K562 (cell line): ENCODE results near the gene GUCY2F. TPM values are rescaled to one million over a fixed set of nuclear protein-coding genes. Genes with fewer than 3 reads are reported as not detected.

Experiments used
- ATAC-seq: fragments of 200-7000 bp; cut with Tn5 transposase; 3 replicates; pipeline ENCODE4 v1.9.1; 2020; ENCODE audit warnings: moderate library complexity
- BruUV-seq: library from RNA; stranded (reverse); fragments of 400-500 nt; replicated peaks from 2 replicates; lab custom pipeline; 2021; lab: Mats Ljungman, UMichigan
- CTCF ChIA-PET: fragments of 300-600 bp; formaldehyde crosslinking; extraction: SDS; loops from one replicate; lab custom pipeline; 2021; ENCODE audit warnings: low intra/inter-chr PET ratio; lab: Yijun Ruan, JAX
- POLR2A ChIA-PET: fragments of 300-600, 350-650 bp; sonication (Branson Sonifier 250); formaldehyde crosslinking; extraction: SDS; loops from one replicate; lab custom pipeline; 2021; ENCODE audit warnings: antibody characterized with exemption, inconsistent platforms; lab: Yijun Ruan, JAX
- DNase-seq, 4 experiments: peaks; one replicate each; pipeline versions ENCODE4 v3.0.0 to v3.0.0-alpha.2; 2011 to 2018; ENCODE audit warnings: low spot score in 3 of 4, mixed read lengths in 3 of 4; ENCODE audit errors: extremely low read depth in 1 of 4
- FAIRE-seq: peaks from 2 replicates; lab custom pipeline; 2011; peaks lifted over from hg19 to GRCh38; lab: Jason Lieb, UNC
- H2AFZ ChIP-seq: 2 replicates; pipeline ENCODE4 v1.6.0; 2011; ENCODE audit warnings: low read depth, low read length, control low read depth, inconsistent platforms
- H3K27ac ChIP-seq: fragments of 200-600 bp; 3 replicates; pipeline ENCODE4 v1.8.0; 2011; ENCODE audit warnings: low read depth, mild to moderate bottlenecking, control low read depth, inconsistent platforms, low read length, moderate library complexity, mixed read lengths; ENCODE audit errors: extremely low read depth
- H3K27me3 ChIP-seq, 2 experiments: fragments of 300-600 bp in 1 of 2; 2 replicates in 1 of 2; 3 replicates in 1 of 2; pipeline versions ENCODE4 v1.6.0 to v1.8.0; 2011; ENCODE audit warnings: inconsistent platforms in 2 of 2, low read length in 2 of 2, mild to moderate bottlenecking in 1 of 2, mixed read lengths in 1 of 2, moderate library complexity in 1 of 2; ENCODE audit not compliant: control insufficient read depth in 2 of 2, insufficient read depth in 2 of 2
- H3K36me3 ChIP-seq: fragments of 300-600 bp; 3 replicates; pipeline ENCODE4 v1.8.0; 2011; ENCODE audit warnings: mild to moderate bottlenecking, low read length, inconsistent platforms; ENCODE audit not compliant: control insufficient read depth, insufficient read depth
- H3K4me1 ChIP-seq, 2 experiments: fragments of 200-600 bp in 1 of 2; replicated peaks in 1 of 2; 2 replicates in 1 of 2; 3 replicates in 1 of 2; pipeline versions ENCODE4 v1.5.1 to v1.8.0; 2011; ENCODE audit warnings: inconsistent platforms in 2 of 2, low read length in 2 of 2, mild to moderate bottlenecking in 1 of 2, mixed read lengths in 1 of 2, moderate library complexity in 1 of 2; ENCODE audit not compliant: control insufficient read depth in 2 of 2, insufficient read depth in 2 of 2
- H3K4me2 ChIP-seq: 2 replicates; pipeline ENCODE4 v1.6.1; 2011; ENCODE audit warnings: low read length, control low read depth, inconsistent platforms, mixed read lengths; ENCODE audit not compliant: insufficient read depth
- H3K4me3 ChIP-seq: fragments of 200-600 bp; sonication (generic), shearing (Covaris generic); 2 replicates; pipeline ENCODE4 v1.5.1; 2016; ENCODE audit warnings: control low read depth, inconsistent platforms
- H3K79me2 ChIP-seq: fragments of 200-600 bp; 3 replicates; pipeline ENCODE4 v1.8.0; 2011; ENCODE audit warnings: low read length, inconsistent platforms; ENCODE audit not compliant: control insufficient read depth, insufficient read depth
- H3K9ac ChIP-seq, 2 experiments: 2 replicates each; pipeline versions ENCODE4 v1.6.0 to v1.6.1; 2011; ENCODE audit warnings: low read depth in 2 of 2, low read length in 2 of 2, control low read depth in 1 of 2, inconsistent platforms in 1 of 2, mild to moderate bottlenecking in 1 of 2, mixed read lengths in 1 of 2; ENCODE audit not compliant: insufficient read depth in 1 of 2
- H3K9me1 ChIP-seq: one replicate; pipeline ENCODE4 v1.6.0; 2011; ENCODE audit warnings: inconsistent platforms, mild to moderate bottlenecking, low read length, moderate library complexity; ENCODE audit not compliant: control insufficient read depth, insufficient read depth
- H3K9me3 ChIP-seq: replicated peaks from 2 replicates; pipeline ENCODE4 v1.5.1; 2011; ENCODE audit warnings: low read depth, low read length, inconsistent platforms; ENCODE audit not compliant: control insufficient read depth, insufficient read depth
- H4K20me1 ChIP-seq: replicated peaks from 2 replicates; pipeline ENCODE4 v1.6.1; 2011; ENCODE audit warnings: low read length, inconsistent platforms, mixed read lengths; ENCODE audit not compliant: control insufficient read depth, insufficient read depth
- BRD4 ChIP-seq: fragments of 200-600 bp; sonication (generic); IDR thresholded peaks from 2 replicates; pipeline ENCODE4 v1.6.1; 2017; ENCODE audit warnings: inconsistent platforms
- FOXK1 ChIP-seq: sonication (generic); formaldehyde crosslinking; IDR thresholded peaks from 2 replicates; pipeline ENCODE4 v1.8.0; 2022; ENCODE audit warnings: missing genetic modification reagents, mild to moderate bottlenecking, borderline replicate concordance
- FOXM1 ChIP-seq, 2 experiments: fragments of 450-650 bp in 1 of 2; sonication (generic) in 1 of 2; formaldehyde crosslinking in 1 of 2; IDR thresholded peaks; 2 replicates each; pipeline versions ENCODE4 v1.6.1 to v1.9.0; 2017 to 2022; ENCODE audit warnings: low read depth in 2 of 2, mild to moderate bottlenecking in 2 of 2, missing genetic modification reagents in 1 of 2, moderate library complexity in 1 of 2
- HSF4 ChIP-seq: fragments of 250-450 bp; sonication (Bioruptor Pico); IDR thresholded peaks from 2 replicates; pipeline ENCODE4 v2.1.2; 2022; ENCODE audit warnings: mild to moderate bottlenecking, moderate library complexity, borderline replicate concordance
- IRF2 ChIP-seq: sonication (generic); formaldehyde crosslinking; IDR thresholded peaks from 2 replicates; pipeline ENCODE4 v1.8.1; 2022; ENCODE audit warnings: mild to moderate bottlenecking, missing genetic modification reagents
- PHF8 ChIP-seq: fragments of 200-600 bp; sonication (generic); IDR thresholded peaks from 2 replicates; pipeline ENCODE4 v1.6.1; 2012; ENCODE audit warnings: mixed run types, mild to moderate bottlenecking, inconsistent platforms, low read length, moderate library complexity, borderline replicate concordance
- SMARCC2 ChIP-seq: fragments of 450-650 bp; IDR thresholded peaks from 2 replicates; pipeline ENCODE4 v1.6.1; 2017; ENCODE audit warnings: antibody characterized with exemption, moderate library complexity, mild to moderate bottlenecking, low read depth
- U2AF1 ChIP-seq: fragments of 200-400 bp; formaldehyde crosslinking; optimal IDR thresholded peaks from 2 replicates; pipeline ENCODE3; 2017; ENCODE audit warnings: mild to moderate bottlenecking, low read depth, low read length, moderate library complexity
- XRCC3 ChIP-seq: fragments of 450-650 bp; IDR thresholded peaks from 2 replicates; pipeline ENCODE4 v1.6.1; 2017; ENCODE audit warnings: mild to moderate bottlenecking, moderate library complexity
- ZFP30 ChIP-seq: fragments of 250-450 bp; sonication (Bioruptor Pico); IDR thresholded peaks from 2 replicates; pipeline ENCODE4 v1.8.0; 2022; ENCODE audit warnings: moderate library complexity, mild to moderate bottlenecking, inconsistent platforms, borderline replicate concordance
- ZFP36 ChIP-seq: fragments of 150-350 bp; IDR thresholded peaks from 2 replicates; pipeline ENCODE4 v1.6.1; 2018; ENCODE audit warnings: low read length, low read depth; ENCODE audit not compliant: partially characterized antibody
- ZNF175 ChIP-seq: fragments of 200-800 bp; sonication (Bioruptor generic); IDR thresholded peaks from 2 replicates; pipeline ENCODE4 v1.6.1; 2016; ENCODE audit warnings: low read depth, mild to moderate bottlenecking, missing genetic modification characterization, missing compliant biosample characterization
- WGBS: fragments of 100-300 bp; shearing (Covaris generic); methylation state at CpG from one replicate; pipeline ENCODE4 v1.1.6; 2016; ENCODE audit warnings: low coverage, mixed read lengths; ENCODE audit not compliant: insufficient coverage; ENCODE audit errors: missing lambda C conversion rate; 5-methylcytosine and 5-hydroxymethylcytosine counted together
- in situ Hi-C: fragments of 300-500 bp; cut with MboI; formaldehyde crosslinking; loops from 4 replicates; pipeline ENCODE4 v1.15.0; 2018; ENCODE audit warnings: inconsistent platforms, mixed read lengths
- intact Hi-C: fragments of 100-400 bp; cut with micrococcal nuclease; formaldehyde crosslinking; loops from 2 replicates; pipeline ENCODE4 v1.14.2; 2022
- polyA plus RNA-seq, 8 experiments: library from polyadenylated mRNA; depleted of rRNA in 4 of 8; stranded (reverse) in 5 of 8; unstranded in 3 of 8; fragments of >200 nt; fragmentation: Nextera tagmentation in 2 of 8; fragmentation: Illumina TruSeq in 1 of 8; extraction: Ambion mirVana in 2 of 8; extraction: Trizol in 1 of 8; gene quantifications; 2 replicates each; pipeline versions ENCODE4 v1.2.1 to v1.2.3, GENCODE V29; 2011 to 2014; ENCODE audit warnings: inconsistent platforms in 1 of 8, missing spikeins in 1 of 8
- total RNA-seq, 7 experiments: library from RNA; depleted of rRNA in 6 of 7; stranded (reverse); fragments of >200 nt in 6 of 7; fragmentation: Illumina TruSeq in 2 of 7; extraction: Trizol in 2 of 7; gene quantifications; 2 replicates each; pipeline versions ENCODE4 v1.2.1 to v1.2.3, GENCODE V29; 2011 to 2021; ENCODE audit warnings: low replicate concordance in 1 of 7
- TF ChIP-seq, protein P1 (sequence below): fragments of 450-650 bp; formaldehyde crosslinking; IDR thresholded peaks from 2 replicates; pipeline ENCODE4 v1.4.0; 2020; ENCODE audit warnings: mild to moderate bottlenecking, moderate library complexity
- TF ChIP-seq, protein P2 (sequence below): fragments of 450-650 bp; formaldehyde crosslinking; IDR thresholded peaks from 2 replicates; pipeline ENCODE4 v1.4.0; 2020; ENCODE audit warnings: mild to moderate bottlenecking, moderate library complexity
- TF ChIP-seq, protein P3 (sequence below): fragments of 250-450 bp; sonication (Bioruptor Pico); IDR thresholded peaks from 2 replicates; pipeline ENCODE4 v1.4.0; 2020; ENCODE audit warnings: mild to moderate bottlenecking
- TF ChIP-seq, protein P4 (sequence below): sonication (generic); formaldehyde crosslinking; IDR thresholded peaks from 2 replicates; pipeline ENCODE4 v1.9.0; 2022; ENCODE audit warnings: mild to moderate bottlenecking, missing genetic modification reagents

Gene GUCY2F
- total and polyA plus RNA-seq, 9 of the 15 experiments (the other 6 are each of a cell fraction or from before 2014, with no cell fraction given) = 0.01 to 0.06 (median 0.05) TPM; not detected in 6

DNA sequence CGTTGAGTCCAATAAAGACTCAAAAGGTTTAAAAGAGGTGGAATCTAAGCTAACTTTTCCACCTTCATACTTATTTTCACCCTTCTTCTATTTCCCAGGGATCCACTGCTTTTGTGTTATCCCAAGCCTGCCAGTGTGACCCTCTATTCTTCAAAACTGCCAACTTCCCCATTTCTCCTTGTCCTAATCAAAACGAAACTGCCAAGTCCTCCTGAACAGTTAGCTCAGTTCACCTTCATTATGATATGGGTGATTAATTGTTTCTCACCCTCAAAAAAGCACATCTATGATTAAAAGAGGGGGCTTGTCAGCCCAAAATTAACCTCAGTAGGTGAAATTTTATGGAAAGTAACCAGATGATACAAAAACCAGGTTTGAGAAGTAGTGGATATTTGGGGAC is 108.4 kb downstream of the GUCY2F start:
- no peaks in the 10 kb centered on the region for H3K9me1 ChIP-seq
- BruUV-seq = no TSS peak
- in situ Hi-C loops = no loop called here
- H2AFZ ChIP-seq = no peak overlapping the region
- no peaks in the 10 kb centered on the region for H4K20me1 ChIP-seq
- ChIA-PET POLR2A (no interaction called here), CTCF (no interaction called here)
- H3K79me2 ChIP-seq = no peaks in the 10 kb centered on the region
- no peak overlapping the region for H3K27ac ChIP-seq
- H3K4me1 ChIP-seq = no peaks in the 10 kb centered on the region
- H3K36me3 ChIP-seq = no peaks in the 10 kb centered on the region
- intact Hi-C loops = no loop called here
- no peak overlapping the region for H3K9ac ChIP-seq
- DNase-seq (no peak), FAIRE-seq (no peak), ATAC-seq (no peak)
- H3K9me3 ChIP-seq = no peaks in the 10 kb centered on the region
- H3K4me2 ChIP-seq = no peak overlapping the region
- no peaks in the 10 kb centered on the region for H3K27me3 ChIP-seq
- no peak overlapping the region for H3K4me3 ChIP-seq
- WGBS = 0% methylated on average over 2 of the region's 2 CpGs
- TF ChIP-seq XRCC3 (no peak), SMARCC2 (no peak), HSF4 (CRISPR knock-in tag) (no peak), IRF2 (CRISPR knock-in tag) (no peak), ZFP30 (CRISPR knock-in tag) (no peak), PHF8 (no peak), ZFP36 (no peak), FOXK1 (CRISPR knock-in tag) (no peak), U2AF1 (no peak), ZNF175 (CRISPR knock-in tag) (no peak), FOXM1 (IDR thresholded peaks at IDR 0.05; ENCODE audit: low read depth) (no peak), FOXM1 (CRISPR knock-in tag; IDR thresholded peaks at IDR 0.05; ENCODE audit: low read depth) (no peak), BRD4 (no peak)
- TF ChIP-seq, protein P1, sequence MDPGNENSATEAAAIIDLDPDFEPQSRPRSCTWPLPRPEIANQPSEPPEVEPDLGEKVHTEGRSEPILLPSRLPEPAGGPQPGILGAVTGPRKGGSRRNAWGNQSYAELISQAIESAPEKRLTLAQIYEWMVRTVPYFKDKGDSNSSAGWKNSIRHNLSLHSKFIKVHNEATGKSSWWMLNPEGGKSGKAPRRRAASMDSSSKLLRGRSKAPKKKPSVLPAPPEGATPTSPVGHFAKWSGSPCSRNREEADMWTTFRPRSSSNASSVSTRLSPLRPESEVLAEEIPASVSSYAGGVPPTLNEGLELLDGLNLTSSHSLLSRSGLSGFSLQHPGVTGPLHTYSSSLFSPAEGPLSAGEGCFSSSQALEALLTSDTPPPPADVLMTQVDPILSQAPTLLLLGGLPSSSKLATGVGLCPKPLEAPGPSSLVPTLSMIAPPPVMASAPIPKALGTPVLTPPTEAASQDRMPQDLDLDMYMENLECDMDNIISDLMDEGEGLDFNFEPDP (CRISPR knock-in tag) = no peak
- TF ChIP-seq, protein P2, sequence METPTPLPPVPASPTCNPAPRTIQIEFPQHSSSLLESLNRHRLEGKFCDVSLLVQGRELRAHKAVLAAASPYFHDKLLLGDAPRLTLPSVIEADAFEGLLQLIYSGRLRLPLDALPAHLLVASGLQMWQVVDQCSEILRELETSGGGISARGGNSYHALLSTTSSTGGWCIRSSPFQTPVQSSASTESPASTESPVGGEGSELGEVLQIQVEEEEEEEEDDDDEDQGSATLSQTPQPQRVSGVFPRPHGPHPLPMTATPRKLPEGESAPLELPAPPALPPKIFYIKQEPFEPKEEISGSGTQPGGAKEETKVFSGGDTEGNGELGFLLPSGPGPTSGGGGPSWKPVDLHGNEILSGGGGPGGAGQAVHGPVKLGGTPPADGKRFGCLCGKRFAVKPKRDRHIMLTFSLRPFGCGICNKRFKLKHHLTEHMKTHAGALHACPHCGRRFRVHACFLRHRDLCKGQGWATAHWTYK (CRISPR knock-in tag) = no peak
- TF ChIP-seq, protein P3, sequence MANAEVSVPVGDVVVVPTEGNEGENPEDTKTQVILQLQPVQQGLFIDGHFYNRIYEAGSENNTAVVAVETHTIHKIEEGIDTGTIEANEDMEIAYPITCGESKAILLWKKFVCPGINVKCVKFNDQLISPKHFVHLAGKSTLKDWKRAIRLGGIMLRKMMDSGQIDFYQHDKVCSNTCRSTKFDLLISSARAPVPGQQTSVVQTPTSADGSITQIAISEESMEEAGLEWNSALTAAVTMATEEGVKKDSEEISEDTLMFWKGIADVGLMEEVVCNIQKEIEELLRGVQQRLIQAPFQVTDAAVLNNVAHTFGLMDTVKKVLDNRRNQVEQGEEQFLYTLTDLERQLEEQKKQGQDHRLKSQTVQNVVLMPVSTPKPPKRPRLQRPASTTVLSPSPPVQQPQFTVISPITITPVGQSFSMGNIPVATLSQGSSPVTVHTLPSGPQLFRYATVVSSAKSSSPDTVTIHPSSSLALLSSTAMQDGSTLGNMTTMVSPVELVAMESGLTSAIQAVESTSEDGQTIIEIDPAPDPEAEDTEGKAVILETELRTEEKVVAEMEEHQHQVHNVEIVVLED (CRISPR knock-in tag) = no peak
- TF ChIP-seq, protein P4, sequence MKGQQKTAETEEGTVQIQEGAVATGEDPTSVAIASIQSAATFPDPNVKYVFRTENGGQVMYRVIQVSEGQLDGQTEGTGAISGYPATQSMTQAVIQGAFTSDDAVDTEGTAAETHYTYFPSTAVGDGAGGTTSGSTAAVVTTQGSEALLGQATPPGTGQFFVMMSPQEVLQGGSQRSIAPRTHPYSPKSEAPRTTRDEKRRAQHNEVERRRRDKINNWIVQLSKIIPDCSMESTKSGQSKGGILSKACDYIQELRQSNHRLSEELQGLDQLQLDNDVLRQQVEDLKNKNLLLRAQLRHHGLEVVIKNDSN = no peak
